Kidney tubule cell (primary cell): ENCODE results near the gene UGGT2.
"Not testable (repeated sequence)": the region's sequence is repeated elsewhere in the genome, so short reads cannot be mapped to it uniquely, and the experiment has no call there.

ENCODE experiments used
- DNase-seq: peaks from one replicate; pipeline ENCODE4 v3.0.0-alpha.2; 2018; ENCODE audit warnings: low spot score

The UGGT2 gene

GRCh38 chr13:96051946-96052345 lies 1.3 kb downstream of the UGGT2 start:
- DNase-seq: not testable (repeated sequence)

- DNase-seq: not testable (repeated sequence)
Observed at GRCh38 chr13:96051491-96051890, 1.7 kb downstream of the UGGT2 start.

GRCh38 chr13:96050955-96051354 lies 2.2 kb downstream of the UGGT2 start:
- DNase-seq: not testable (repeated sequence)

- DNase-seq: not testable (repeated sequence)
Observed at GRCh38 chr13:96046449-96047126, 6.6 kb downstream of the UGGT2 start.

GRCh38 chr13:96044238-96044637 lies 9.0 kb downstream of the UGGT2 start:
- no peak for DNase-seq

GRCh38 chr13:96041326-96042110 lies 11.7 kb downstream of the UGGT2 start:
- DNase-seq: no peak

GRCh38 chr13:96036515-96036914 lies 16.7 kb downstream of the UGGT2 start:
- peak; percentile 15 for DNase-seq

- DNase-seq: no peak
Observed at GRCh38 chr13:96034662-96035061, 18.5 kb downstream of the UGGT2 start.

- no peak for DNase-seq
Observed at GRCh38 chr13:96033220-96034015, 19.8 kb downstream of the UGGT2 start.

GRCh38 chr13:96032717-96033116 lies 20.5 kb downstream of the UGGT2 start:
- peak; percentile 42 for DNase-seq

GRCh38 chr13:96029002-96029401 lies 24.2 kb downstream of the UGGT2 start:
- no peak for DNase-seq

- no peak for DNase-seq
Observed at GRCh38 chr13:96027496-96027895, 25.7 kb downstream of the UGGT2 start.

- DNase-seq: peak; percentile 36
Observed at GRCh38 chr13:96025283-96025682, 27.9 kb downstream of the UGGT2 start.

- no peak for DNase-seq
Observed at GRCh38 chr13:96020931-96021330, 32.3 kb downstream of the UGGT2 start.

- peak; percentile 73 for DNase-seq
Observed at GRCh38 chr13:96020155-96020575, 33.0 kb downstream of the UGGT2 start.

GRCh38 chr13:96018135-96018534 lies 35.1 kb downstream of the UGGT2 start:
- no peak for DNase-seq

GRCh38 chr13:96011291-96011872 lies 41.8 kb downstream of the UGGT2 start:
- no peak for DNase-seq

GRCh38 chr13:96003304-96003703 lies 49.9 kb downstream of the UGGT2 start:
- peak; percentile 34 for DNase-seq

GRCh38 chr13:96002322-96003131 lies 50.7 kb downstream of the UGGT2 start:
- no peak for DNase-seq

GRCh38 chr13:96000069-96000468 lies 53.1 kb downstream of the UGGT2 start:
- DNase-seq: no peak

- no peak for DNase-seq
Observed at GRCh38 chr13:95987841-95988240, 65.4 kb downstream of the UGGT2 start.
